ENCODE results near the gene AGBL3. TPM values are rescaled to one million over a fixed set of nuclear protein-coding genes. Genes with fewer than 3 reads are reported as not detected.
"Not testable (repeated sequence)": the region's sequence is repeated elsewhere in the genome, so short reads cannot be mapped to it uniquely, and the experiment has no call there.

AGBL3 gene
- total RNA-seq, 1 experiment from 2014 or later: 1.0 TPM

DNA sequence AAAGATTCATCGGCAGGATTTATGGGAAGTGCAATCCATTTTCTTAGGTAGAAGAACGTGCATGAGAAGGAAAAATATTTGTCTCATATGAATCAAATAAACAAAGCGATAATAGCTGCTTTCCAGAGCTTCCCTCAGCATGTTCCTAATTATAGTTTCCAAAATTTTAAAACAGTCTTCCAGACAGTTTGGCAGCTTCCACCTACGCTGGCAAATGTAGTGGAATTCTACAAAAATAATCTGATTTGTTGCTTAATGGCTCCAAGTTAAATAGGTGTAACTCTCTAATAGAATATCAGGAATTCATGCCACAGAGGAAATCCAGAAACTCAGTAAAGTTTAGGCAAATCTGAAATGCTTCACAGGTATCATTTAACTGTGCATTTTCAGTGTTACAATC is 23.3 kb upstream of the AGBL3 start:
- no peak for DNase-seq (ENCODE audit: low read depth)

DNA sequence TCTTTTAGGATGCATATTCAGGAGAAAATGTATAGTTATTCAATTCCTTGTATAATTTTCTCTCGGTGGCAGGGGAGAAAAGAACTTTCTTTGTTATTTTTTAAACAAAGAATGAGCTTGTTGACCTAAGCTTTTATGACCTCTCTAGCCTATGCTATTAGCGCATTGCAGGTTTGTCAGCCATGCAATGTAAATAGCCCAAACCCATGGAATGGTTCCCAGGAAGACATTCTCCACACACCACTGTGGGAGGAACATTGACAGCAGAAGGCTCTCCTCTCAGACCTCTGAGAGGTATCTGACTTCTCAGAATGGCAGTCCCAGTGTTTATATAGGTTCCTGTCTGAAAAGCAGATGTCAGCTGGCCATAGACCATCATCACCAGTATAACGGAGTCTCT is 19.6 kb upstream of the AGBL3 start:
- DNase-seq (ENCODE audit: low read depth): no peak

DNA sequence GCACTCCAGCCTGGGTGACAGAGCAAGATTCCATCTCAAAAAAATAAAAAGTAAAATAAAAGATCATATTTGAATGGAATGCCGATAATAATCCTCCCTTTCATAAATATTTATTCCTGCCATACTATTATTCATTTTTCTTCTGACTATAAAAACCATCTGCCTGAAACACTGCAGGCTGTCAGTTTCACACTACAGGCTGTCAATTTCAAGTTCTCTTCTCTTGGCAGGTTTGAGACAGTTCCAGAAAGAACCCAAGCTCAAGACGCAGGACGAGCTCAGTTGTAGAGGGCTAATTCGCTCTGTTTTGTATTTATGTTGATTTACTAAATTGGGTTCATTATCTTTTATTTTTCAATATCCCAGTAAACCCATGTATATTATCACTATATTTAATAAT is 18.2 kb upstream of the AGBL3 start:
- DNase-seq (ENCODE audit: low read depth): no peak

DNA sequence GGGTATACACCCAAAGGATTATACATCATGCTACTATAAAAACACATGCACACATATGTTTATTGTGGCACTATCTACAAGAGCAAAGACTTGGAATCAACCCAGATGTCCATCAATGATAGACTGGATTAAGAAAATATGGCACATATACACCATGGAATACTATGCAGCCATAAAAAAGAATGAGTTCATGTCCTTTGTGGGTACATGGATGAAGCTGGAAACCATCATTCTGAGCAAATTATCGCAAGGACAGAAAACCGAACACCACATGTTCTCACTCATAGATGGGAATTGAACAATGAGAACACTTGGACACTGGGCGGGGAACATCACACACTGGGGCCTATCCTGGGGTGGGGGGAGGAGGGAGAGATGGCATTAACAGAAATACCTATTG is 4.7 kb upstream of the AGBL3 start:
- DNase-seq (ENCODE audit: low read depth): not testable (repeated sequence)

DNA sequence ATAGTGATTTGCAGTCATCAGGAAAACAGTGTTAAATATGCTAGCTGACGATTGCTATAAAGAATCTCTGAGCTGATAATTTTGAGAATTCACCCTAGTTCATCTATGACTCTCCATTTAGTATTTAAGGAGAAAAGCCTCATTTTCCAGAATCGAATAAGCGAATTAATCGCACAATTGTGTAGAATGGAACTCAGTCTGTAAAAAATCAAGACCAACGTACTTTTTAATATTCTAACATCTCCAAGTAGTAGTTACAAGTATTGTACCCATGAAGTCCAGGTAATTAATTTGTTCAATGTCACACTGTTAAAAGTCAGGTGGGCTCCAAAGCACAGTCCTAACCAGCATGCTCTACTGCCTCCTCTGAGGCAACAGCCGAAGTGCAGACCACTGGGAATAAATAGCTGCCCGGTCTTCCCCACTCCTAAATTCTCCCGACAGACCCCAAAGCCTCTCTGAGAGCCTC is 380 bp upstream of the AGBL3 start:
- DNase-seq (ENCODE audit: low read depth): no peak

DNA sequence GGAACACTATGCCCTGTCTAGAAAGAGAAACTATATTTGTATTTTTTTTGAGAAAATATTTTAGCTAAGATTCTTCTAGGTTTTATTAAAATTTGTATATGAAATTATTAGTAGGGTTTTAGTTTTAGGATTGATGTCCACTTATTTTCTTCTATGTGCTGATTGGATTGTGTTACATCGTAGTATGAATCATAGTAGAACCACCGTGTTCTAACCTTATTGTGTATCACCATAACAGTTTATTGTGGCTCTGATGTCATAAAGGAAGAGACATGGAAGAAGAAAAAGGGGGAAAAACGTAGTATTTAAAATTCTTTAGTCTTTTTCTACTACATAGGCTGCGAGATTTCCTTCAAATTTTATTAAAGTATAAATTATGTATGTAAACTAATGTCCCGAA is 1.9 kb downstream of the AGBL3 start:
- peak; percentile 49 for DNase-seq (ENCODE audit: low read depth)

DNA sequence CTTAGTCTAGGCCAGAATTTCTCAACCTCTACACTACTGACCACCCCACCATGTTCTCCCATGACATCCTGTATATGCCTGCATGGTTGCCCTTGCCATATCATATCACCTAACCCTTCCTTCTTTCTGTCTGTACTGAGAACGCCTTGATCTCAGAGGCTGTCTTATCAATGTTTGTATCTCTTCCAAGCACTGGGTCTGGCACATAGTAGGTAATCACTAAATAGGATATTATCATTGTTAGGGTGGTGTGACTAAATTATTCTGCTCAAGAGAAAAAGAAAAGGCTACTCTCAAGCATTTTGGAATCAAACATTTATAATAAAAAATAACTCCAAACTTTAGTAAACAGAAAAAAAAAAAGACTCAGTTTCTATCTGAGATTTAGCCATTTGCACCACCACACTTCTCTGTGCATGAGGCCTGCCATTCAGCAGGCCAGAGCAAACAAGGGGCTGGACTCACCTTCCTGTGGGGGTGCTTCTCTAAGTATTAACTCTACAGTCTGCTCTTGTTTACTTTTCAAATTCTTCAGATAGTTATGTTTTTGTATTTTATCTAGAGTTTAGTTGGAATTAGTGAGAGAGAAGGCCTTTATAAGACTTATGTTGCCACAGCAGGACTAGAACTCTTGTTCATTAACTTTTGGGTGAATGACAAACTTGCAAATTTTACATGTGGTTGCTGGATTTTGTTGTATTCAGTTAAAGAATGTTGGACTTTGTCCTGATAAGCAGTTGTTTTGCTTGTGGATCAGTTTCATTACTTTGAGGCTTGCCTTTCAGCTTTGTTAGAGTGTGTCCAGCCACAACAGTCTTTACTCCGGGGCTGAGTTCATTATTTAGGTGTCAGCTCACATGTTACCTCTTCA is 5.4 kb downstream of the AGBL3 start:
- peak; percentile 50 for DNase-seq (ENCODE audit: low read depth)

DNA sequence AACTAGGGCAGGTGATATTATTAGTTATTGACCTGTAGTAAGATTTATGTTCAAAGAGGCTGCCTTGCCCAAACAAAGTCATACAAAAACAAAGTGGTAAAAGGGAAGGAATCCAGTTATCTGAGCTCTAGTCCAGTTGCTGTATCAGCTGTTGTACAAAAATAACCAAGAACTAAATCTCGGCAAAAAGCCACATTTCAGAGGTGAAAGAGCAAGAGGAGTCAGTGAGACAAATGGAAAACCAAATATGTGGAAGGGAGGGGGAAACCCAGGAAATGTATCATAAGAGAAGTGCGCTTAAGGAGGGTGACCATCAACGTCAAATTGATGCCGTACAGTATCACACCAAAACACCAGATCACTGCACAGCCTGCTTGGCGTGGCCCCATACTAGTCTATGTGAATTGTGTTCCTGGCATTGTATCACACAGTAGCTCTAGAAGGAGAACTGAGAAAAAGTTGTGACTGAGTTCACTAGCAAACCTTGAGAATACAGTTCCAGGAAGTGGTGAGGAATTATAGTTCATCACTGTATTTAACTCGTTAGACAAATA is 6.4 kb downstream of the AGBL3 start:
- peak; percentile 97 for DNase-seq (ENCODE audit: low read depth)

DNA sequence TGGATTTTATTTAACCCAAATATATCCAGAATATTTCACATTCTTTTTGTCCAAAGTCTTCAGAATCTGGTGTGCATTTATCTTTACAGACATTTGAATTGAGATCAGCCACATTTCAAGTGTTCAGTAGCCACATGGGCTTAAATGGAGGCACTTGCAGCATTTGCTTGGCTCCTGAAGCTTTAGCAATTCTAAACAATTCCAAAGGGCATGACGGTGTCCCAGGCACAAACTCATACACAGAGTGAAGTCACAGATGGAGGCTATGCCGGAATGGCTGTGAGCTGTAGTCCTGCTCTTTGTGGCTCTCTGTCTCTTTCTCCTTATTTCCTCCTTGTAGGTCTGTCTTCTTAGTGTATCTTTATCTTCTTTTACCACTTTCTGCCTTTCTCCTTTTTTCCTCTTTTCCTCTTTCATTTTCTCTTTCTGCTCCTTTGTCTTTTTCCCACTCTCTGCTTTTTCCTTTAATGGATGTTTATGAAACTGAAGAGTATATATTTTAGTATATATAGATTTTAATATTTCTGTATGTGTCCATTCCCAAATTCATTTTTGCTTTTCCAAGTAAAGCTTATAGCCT is 7.7 kb downstream of the AGBL3 start:
- DNase-seq (ENCODE audit: low read depth): no peak

DNA sequence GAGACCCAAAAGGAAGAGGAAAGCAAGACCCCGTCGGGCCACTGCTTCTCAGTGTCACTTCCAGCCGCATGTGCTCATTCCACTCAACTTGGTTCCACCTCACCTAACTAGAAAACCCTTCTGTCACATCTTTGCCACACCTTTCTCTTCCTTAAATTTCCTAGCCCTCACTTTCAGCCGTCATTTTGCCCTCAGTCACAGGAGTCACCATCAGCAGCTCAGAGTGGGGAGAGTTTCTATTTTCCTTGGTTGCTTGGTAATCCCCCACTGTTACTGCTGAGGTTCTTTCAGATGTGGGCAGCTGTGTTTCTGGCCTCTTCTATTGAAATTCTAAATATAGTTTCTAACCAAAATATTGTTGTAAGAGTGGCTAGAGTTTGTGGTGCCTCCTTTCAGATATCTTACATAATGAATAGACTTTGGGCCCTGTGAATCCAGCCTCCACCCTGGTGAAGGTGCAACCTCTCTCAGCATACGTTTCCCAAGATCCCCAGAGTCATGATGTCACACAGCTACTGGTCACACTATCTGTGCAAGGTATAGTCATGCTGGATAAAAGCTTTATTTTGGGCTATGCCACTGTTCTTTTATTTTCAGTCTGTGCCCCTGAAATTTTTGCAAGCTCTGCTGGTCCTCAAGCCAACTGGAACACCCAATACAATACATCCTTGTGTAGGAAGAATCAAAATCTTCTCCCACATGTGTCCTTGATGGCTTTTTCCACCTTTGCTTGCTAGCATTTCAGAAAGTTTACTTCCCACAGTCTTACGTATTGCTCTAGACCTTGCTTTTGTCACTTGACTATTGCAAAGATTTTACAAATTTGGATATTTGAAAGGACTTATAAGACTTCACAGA is 9.2 kb downstream of the AGBL3 start:
- DNase-seq (ENCODE audit: low read depth): peak; percentile 8

DNA sequence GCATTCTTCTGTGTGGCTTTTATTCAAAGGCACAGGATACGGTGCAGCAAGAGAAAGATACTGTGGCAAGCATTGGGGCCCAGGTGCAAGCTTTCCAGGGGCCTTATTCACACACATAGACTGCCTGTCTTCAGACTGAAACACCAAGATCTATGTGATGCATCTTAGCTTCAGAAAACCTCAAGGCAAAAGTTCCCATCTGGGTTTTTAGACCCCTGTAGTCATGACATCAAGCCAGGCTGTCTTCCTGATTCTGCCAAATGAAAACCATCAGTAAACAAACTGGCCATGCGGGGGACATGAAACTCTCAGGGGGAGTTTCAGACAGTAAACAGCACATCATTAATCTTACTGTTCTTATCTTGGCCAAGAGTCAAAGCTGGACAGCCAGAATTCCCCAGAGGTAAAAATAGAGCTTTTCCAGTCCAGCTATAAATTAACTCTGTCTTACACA is 9.8 kb downstream of the AGBL3 start:
- DNase-seq (ENCODE audit: low read depth): no peak

DNA sequence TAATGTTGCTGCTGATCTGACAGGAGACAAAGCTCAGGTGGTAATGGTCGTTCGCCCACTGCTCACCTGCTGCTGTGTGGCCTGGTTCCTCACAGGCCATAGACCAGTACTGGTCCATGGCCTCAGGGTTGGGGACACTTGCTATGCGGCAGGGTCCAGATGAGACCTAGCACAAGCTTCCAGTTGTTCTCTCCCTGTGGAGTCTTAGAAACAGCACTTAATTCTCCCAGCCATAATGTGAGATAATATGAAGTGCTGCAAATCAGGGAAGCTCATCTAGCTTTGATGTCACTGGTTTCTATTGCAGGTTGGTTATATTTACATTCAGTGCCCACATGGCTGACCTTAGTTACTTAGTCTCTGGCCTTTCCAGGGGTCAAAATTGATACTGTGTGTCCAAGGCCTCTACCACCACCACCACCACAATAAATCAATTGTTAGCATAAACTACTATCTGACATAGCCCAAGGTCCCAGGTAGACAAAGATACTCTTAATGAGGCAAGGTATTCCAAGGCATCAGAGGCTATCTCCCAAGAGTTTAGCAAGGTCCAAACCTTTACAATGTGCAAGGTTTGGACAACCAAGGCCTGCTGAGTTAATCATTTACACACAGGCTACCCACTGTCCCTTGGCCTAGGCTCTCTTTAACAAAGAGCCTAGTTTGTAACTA is 11.0 kb downstream of the AGBL3 start:
- no peak for DNase-seq (ENCODE audit: low read depth)

DNA sequence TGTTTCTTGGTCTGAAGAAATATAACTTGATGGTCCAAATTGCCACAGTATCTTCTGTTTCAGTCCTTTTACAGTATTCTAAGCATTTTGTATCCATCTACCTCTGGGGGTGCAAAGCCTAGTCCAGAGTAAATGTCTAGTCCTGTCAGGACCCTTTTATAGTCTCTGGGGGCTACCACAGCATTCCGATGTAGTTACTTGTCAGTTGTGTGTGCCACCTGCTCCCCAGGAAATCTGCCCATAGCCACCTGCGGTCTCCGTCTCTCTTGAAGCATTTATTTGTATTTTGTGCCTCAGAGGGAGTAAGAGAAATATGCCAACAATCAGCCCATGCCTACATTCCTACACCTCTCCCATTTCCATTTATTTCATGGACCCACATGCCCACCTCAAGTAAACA is 12.8 kb downstream of the AGBL3 start:
- DNase-seq (ENCODE audit: low read depth): no peak

DNA sequence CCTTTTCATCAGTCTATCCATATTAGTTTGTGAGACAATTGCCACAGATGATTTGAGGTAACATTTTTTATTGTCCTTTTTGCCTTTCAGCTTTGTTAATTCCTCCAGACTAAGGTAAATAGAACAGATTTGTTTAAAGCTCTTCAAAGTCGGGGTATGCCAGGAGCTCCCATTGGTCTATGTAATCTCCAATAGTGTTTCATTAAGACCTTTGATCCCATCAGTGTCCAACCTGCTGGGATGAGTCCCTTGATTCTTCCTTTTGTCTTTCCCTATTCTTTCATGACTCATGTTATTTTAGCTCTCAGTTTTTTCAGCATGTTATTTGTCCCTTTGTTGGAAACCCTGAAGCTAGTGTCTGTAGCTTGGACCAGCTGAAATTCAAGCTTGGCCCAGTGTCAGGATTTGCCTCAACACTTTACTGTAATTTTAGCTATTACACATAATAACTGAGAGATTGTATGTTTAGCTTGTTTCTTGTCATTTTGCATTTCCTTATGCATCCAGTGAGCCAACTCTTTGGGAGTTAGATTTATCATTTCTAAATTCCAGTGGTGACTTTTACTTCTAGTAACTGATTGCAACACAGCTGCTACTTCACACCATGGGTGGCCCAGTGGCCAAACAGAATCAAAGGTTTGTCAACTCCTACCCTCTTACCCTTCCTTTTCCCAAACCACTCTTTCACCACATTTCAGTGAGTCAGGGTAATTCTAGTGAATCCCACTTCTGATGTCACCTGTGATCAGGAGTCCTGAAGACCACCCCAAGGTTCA is 15.3 kb downstream of the AGBL3 start:
- DNase-seq (ENCODE audit: low read depth): peak; percentile 56

DNA sequence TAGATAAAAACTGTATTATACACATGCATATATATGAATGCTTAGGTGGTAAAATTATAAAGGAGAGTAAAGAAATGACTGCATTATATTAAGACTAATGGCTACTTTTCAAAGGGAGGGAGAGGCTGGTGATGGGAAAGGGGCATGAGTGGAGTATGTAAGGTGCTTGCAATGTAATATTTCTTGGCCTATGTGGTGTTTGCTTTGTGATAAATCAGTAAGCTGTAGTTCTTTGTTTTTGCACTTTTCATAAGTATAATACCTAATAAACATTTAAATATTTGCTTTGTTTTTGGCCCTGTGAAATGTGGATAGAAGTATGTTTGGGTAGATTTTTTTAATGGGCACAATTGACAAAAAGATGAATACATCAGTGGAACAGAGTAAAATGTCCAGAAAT is 25.9 kb downstream of the AGBL3 start:
- no peak for DNase-seq (ENCODE audit: low read depth)

DNA sequence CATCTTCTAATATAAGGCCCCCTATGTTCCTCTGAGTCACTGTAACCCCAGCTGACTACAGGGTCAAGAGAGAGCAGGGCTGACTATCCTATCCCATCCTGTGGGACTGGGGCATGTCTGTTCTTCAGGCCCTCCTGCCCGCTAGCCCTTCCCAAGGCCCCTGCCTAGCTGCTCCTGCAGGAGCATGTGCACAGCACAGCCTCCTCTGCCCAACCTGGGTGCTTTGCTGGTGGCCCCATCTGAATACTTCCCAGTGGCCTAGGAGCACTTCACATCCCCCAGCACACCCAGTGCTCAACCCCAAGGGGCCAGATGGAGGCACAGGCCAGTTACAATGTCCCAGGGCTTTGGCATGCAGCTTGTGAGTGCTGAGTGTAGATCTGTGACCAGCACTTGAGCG is 37.3 kb downstream of the AGBL3 start:
- DNase-seq (ENCODE audit: low read depth): no peak

DNA sequence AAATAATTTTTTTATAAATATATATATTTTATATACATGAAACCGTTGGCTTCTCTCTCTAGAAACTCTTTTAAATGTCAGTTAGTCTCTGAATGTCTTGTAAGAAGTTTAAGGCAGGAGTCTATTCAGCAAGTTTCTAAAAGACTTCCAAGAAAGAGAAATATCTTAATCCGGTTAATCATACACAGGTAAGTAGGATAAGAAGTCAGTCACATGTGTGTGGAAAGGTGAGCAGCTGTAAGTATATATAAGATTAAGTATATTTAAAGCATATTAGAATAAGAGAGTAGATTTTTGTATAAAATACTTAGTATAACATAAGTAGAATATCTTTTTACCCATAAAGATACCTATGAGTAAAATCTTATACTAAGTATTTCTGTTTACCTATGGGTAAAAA is 48.9 kb downstream of the AGBL3 start:
- no peak for DNase-seq (ENCODE audit: low read depth)

DNA sequence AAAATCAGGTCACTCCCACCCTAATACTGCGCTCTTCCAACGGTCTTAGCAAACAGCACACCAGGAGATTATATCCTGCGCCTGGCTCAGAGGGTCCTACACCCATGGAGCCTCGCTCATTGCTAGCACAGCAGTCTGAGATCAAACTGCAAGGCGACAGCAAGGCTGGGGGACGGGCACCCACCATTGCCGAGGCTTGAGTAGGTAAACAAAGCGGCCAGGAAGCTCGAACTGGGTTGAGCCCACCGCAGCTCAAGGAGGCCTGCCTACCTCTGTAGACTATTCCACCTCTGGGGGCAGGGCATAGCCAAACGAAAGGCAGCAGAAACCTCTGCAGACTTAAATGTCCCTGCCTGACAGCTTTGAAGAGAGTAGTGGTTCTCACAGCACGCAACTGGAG is 80.7 kb downstream of the AGBL3 start:
- DNase-seq (ENCODE audit: low read depth): not testable (repeated sequence)

DNA sequence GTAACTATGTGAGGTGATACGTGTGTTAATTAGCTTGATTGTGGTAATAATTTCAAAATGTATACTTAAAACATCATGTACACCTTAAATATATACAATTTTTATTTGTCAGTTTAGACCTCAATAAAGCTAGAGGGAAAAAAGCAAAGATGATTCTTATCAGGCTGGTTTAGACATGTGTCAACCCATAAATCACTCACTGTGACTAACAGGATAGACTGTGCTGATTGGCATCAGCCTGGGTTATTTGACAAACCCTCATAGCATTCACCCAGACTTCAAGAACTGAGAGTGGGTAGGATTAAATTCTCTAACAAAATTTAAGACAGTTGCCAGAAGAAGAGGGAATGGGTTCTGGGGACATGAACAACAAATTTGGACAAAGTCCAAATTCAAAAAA is 87.8 kb downstream of the AGBL3 start:
- DNase-seq (ENCODE audit: low read depth): no peak

DNA sequence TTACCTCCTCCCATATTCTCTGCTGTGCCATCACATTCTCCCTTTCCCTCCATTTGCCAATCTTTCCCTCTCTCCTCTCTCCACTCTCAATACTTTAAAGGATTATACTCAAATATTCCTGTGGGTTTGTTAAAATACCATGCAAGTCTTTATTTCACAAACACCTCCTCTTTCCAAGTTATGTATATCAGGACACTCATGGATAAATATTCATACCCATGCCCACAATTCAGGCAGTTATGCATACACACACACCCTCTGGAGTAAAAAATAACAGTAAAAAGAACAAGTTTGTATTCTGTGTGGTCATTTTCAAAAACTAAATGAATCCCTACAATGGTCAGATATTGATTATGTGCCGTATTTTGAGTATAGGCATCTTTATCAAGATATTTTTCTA is 88.2 kb downstream of the AGBL3 start:
- no peak for DNase-seq (ENCODE audit: low read depth)

DNA sequence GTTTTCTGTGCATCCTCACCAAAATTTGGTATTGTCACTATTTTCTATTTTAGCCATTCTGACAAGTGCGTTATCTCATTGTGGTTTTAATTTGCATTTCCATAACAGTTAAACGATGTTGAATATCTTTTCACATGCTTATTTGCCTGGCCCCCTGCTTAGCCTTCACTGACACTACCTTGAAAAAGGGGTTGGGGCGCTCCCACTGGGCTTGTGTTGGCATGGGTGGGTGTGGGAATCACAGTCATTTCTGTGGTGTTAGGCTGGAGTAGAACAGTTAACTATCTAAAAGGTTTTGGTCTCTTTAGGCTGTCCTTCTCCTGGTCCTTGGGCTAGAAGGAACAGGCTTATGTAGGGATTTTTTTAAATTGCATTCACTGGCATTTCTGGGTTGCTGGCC is 89.4 kb downstream of the AGBL3 start:
- no peak for DNase-seq (ENCODE audit: low read depth)
